ENCODE results near the gene DEPDC5.

The DEPDC5 gene

DNA sequence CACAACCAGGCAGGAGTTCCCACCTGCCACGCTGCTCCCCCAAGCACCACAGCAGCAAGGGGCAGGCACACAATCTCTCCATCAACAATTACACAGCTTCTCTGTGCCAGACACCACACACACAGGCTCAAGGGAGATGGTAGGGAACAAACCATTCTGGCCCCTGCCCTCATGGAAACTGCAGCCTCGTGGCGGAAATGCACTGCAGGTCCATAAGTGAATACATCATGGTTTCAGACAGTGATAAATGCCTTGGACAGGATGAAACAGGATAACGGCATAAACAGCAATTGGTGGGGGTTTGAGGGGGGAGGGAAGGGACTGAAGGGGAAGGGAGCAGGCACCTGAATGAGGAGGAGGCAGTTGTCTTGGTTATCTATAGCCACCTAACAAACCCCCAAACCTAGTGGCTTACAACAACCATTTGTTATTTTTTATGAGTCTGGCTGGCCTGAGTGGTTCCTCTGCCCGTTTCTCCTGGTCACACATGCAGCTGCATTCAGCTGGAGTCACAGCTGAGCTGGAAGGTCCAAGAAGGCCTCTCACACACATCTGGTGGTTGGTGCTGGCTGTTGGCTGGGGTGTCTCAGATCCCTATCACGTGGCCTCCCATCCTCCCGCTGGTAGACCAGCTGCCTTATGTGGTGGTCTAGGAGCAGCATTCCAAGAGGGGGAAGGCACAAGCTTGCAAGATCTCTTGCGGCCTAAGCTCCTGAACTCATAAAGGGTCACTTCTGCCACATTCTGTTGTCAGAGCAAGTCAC is 175.5 kb downstream of the DEPDC5 start:
- DNase-seq: no peak

DNA sequence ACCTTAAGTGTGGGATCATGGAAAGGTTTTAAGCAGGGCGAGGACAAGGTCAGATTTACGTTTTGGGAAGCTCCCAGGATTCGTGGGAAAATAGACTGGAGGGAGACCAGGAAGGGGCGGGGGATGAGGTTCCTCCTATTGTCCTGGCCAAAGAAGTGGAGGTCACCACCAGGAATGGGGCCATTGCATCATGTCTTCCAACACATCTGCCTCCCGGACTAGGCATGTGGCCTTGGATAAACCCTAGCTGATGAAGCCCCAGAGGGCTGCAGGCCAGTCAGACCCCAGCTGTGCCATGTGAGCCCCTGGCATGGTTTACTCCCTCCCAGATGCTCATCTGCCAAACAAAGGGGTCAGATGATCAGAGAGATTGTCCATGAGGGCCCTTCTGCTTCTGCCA is 179.0 kb downstream of the DEPDC5 start:
- no peak for DNase-seq

DNA sequence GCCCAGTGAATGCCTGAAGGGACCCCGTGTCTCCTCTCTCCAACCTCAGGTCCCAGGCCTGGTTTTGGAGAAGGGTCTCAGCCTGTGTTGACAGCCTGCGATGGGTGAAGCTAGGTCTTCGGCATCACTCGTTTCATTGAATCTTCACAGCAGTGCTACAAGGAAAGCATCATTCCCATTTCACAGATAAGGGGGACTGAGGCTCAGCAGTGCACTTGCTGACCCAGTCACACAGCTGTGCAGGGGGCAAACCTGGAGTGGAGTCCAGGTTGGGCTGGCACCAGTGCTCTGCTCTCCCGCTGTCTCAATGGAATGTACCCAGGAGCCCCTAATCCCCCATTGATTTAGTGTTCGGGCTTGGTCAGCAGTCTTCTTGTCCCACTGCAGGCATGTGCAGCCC is 179.6 kb downstream of the DEPDC5 start:
- no peak for DNase-seq

DNA sequence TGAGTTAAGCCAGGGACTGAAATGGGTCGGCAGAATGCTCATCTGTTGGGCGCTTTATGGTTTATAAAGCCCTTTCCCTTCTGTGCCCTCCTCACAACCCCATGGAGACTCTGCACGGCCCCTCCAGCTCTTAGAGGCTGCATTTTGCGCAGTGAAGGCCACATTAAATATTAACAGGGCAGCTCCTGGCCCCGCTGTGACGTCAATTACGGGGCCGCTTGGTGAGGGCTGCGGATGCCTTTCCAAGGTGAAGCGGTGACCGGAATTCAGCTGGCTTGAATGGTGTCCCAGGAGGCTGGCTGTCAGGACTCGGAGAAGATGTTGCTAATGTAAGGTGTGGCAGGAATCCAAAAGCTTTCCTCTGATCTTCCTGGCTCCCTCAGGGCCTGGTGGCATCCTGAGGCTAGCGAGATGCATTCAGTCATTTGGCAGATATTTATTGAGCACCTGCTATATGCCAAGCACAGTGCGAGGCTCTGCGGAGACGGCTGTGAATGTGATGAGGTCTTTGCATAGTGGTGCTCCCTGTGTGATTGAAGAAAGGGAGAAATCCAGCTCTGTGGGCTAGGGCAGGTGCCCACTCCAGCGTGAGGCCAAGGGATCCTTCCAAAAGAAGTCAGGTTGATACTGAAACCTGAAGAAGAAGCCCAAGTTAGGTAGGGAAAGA is 180.1 kb downstream of the DEPDC5 start:
- DNase-seq: no peak

DNA sequence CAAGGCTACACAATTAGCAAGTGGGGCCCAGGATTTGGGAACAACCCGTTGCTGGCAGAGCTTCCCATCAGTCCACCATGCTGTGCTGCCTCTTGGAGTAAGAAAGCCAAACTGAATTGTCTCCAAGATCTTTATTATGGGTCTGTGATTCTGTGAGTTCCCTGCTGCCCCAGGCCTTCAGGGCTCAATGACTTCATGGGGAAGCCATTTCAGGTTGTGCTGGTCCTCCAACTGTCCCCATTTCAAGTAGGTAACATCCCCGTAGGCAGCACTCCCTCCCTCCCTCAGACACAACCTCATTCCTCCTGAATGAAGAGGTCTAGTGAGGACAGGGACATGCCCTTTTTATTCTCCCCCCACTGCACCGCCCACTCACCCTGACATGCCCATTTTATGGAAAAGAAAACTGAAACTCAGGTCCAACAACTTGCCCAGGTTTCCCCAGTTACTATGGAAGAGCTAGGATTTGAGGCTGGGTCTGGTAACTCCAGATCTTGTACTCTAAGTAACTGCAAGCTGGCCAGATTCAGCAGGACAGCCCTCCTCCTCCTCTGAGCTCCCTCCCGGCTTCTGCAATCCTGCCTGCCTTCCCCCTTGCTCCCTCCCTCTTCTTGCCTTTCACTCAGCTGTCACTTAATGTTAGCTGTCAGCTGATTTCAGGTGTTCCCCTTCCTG is 182.3 kb downstream of the DEPDC5 start:
- no peak for DNase-seq

DNA sequence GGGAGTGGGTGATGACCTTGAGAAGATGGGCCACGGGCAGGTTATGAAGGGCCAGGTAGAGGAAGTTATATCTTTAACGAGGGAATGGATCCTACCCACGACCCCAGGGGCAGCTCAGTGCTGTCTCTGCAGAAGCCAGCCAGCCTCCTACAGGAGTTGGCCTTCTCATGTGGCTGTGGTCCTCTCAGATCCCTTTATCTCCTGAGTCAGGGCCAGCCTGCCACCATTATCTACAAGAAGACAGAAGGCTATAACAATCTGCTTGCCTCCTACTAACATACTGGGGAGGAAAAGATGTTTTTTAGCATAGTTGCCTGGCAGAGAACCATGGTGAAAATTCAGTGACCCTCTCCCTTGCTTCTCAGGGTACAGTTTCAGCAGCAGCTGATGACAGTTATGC is 183.5 kb downstream of the DEPDC5 start:
- no peak for DNase-seq

DNA sequence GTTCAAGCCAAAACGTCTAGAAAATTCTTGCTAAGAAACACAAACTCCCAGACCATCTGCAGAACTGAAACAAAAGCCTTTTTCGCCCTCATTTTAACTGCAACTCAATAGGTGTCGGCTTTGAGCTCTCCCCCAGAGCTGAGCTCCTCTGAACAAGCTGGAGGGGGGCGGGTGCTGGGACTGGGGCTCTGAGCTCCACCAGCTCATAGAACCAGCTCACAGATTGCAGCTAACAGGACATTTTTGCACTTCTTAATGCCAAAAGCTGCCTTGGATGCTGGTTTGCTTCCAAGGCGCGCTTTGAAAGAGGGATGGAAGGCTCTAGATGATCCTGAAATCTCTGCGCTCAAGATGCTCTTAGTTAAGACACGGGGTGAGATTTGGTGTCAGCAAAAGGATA is 184.5 kb downstream of the DEPDC5 start:
- DNase-seq: no peak

DNA sequence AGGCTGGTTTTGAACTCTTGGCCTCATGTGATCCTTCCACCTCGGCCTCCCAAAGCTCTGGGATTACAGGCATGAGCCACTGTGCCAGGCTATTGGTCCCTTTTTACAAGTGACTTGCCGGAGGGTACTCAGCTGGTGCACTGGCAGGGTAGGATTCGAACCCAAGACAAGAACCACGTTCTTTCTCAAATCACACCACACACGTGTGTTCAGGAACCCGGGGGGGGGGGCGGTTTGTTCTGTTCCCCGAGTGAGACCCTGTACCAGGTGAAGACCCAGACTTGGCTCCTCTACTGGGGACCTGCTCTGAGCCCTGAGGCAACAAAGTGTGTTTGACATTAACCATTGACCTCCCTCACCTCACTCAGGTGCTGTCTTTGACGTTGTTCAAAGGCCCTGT is 186.7 kb downstream of the DEPDC5 start:
- no peak for DNase-seq

DNA sequence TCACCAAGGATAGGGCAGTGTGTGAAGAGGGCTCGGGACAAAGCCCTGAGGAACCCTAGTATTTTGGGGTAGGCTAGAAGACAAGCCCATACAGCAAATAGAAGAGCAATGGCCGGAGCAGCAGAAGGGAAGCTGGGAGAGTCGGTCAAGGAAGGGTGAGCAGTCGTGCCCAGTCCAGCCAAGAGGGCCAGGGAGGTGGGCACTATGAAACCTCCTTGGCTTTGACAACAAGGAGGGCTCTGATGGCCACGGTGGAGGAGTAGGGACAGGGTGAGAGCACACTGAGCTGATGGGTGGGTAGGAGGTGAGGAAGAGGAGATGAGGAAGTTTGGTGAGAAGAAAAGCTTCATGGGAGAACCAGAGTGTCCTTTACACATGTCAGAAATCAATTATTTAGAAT is 188.3 kb downstream of the DEPDC5 start:
- no peak for DNase-seq

DNA sequence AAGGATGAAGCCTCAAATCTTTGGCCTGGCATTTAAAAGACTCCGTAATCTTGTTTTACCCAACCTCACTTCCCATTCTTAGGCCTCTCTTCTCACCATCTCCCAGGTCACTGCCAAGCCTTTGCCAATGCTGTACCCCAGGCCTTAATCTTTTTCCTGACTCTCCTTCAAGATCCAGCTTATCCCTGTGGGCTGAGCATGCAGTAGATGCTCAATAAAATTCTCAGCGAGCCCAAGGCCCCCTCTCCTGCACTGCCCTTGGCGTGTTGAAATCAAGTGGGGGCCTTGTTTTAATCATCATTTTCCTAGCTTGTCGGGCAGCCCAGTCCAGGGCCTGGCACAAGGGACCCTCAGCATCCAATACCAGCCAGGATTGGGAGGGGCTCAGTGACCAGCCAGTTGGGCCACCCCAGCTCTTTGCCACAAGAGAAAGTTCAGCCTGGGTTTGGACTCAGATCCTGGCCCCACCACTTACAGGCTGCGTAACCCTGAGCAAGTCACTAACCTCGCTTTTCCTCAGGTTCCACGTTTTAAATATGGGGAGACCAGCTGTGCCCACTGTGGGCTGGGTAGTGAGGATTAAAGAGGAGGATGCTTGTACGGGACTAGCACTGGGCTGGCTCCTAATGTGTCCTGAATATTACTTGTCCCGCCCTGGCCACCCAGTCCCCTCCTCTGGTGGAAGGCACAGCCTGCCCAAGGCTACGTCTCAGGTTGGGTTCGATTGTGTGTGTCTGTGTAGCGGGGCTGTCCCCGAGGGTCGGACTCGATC is 189.6 kb downstream of the DEPDC5 start:
- DNase-seq: no peak

DNA sequence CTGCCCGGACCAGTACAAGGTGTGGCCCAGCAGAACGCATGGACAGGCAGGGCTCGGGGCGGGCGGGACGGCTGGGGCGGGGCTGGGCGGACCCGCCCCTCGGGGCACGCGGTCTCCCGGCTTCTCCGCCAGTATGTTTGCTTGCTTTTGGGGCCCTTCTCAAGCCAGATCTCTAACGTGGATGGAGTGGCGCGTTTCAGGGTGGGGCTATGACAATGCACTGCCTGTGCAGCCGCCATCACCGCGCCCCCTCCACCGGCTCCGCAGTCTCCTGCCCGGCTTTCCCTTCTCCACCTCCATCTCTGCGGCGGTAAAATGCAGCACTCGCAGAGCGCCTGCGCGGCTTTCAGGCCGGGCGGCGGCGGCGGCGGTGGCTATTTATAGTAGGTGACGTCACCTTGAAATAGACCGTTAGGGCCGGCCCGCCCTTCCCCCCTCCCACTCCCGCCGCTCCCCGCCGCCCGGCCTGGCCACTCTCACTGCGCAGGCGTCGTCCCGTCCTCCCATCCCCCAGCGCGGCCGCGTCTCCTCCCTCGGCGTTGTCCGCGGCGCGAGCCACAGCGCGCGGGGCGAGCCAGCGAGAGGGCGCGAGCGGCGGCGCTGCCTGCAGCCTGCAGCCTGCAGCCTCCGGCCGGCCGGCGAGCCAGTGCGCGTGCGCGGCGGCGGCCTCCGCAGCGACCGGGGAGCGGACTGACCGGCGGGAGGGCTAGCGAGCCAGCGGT is 190.3 kb downstream of the DEPDC5 start, which contains the start of gene YWHAH:
YWHAH (plus strand) TSS at position 558 of the 722 bp plus-strand sequence. CDS start 199 bp downstream, outside the sequence.
- peak; percentile 94 for DNase-seq

DNA sequence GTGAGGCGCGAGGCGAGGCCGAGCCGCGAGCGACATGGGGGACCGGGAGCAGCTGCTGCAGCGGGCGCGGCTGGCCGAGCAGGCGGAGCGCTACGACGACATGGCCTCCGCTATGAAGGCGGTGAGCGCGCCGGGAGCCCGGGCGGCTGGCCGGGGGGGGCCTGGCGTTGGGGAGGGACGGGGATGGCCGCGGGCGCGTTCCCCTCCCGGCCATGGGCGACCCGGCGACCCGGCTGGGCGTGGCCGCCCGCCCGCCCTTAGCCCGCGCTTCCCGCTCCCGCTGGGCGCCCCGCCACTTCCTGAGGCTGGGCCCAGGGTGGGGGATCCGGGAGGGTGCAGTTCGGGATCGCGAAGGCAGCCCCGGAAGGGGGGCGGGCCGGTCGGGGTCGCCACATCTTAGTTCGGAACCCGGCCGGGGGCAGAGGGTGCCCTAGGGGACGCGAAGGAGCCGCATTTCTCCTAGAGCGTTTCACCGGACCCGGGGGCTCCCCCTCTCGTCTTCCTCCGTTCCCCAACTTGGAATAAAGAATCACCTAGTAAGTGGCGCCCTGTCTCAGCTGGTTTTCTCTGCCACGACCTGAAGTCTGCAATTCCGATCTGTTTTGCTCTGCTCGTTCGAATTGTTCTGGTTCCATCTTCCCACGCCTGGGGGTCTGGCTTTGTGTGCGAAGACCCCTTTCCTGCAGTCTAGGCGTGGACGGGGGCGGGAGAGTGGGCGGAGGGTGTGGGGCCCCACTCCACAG is 191.1 kb downstream of the DEPDC5 start:
- peak; percentile 52 for DNase-seq

DNA sequence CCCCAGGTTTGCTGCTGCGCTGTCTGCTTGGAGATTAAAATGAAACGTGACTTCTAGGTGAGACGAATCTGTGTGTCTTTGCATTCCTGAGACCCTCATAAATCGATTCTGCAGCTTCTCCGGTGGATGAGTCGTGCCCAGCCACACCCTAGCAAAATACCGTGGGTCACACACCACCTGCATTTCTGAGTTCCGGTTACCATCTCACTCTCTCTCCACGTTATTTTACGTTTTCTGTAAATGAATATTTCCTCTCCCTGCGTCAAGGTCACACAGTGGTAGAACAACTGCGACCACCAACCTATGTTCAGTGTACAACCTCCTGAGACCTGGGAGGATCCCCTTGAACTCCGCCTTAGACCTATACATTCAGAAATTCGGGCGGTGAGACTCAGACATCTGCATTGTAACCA is 191.6 kb downstream of the DEPDC5 start:
- no peak for DNase-seq

DNA sequence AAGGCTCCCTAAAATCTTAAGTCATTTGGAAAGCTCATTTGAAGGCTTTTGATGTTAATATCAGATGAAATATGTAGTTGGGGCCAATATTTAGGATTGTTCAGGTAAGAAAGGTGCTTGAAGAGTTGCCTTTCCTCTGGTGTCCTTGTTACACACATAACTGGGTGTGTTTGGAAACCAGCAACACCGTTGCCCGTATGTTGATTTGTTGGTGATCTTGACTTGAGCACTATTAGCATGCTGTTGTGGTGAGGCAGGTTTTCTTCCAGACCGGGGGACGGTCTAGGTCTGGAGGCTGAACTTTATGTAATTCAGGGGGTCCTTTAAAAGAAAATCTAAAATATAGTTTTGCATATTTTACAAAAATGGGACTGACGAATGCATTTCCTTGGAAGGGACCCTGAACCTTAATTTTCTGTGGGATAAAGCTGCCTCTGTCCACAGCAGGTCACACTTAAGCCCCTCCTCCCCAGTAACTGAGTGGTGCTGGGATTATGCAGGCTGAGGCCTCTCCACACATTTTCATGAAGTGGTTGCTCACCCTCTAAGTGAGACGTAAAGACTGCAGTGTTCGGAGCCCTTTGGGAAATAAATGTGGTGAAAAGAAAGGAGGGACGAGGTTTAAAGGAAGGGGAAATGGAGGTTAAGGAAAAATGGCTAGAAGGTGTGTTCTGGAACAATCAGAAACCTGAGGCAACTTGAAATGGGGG is 192.3 kb downstream of the DEPDC5 start:
- DNase-seq: no peak

DNA sequence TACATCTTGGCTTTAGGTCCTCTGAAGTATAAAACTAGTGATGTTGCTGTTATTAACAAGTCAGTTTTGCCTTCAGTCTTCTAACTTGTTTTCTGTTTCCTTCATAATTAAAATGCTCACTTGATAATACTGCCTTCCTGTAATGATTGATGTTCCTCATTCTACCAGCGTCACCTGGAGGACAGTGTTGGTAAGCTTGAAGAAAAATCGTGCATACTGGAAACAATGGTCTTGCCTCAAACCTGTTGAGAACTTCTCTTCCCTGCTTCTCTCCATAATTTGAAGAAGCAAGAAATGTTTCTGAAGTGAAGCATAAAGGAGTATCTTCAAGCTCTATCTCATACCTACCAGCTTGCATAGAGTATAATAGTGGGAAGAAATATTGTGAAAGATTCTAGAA is 193.5 kb downstream of the DEPDC5 start:
- DNase-seq: no peak

DNA sequence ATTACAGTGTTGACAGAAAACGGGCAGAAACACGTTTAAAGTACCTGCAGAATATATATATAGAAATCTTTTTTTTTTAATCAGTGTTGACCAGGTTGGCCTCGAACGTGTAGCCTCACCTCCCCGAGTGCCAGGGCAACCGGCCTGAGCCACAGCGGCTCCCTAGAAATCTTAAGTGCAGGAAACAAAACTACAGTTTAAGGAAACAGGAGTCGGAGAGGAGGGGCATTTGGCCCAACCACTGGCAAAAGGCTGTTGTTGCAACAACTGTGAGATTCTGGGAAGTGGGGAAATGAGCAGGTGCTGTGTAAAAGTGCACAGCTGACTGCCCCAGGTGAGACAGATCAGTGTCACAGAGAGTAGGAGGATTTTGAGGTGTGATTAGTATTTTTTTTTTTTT is 194.2 kb downstream of the DEPDC5 start:
- no peak for DNase-seq

DNA sequence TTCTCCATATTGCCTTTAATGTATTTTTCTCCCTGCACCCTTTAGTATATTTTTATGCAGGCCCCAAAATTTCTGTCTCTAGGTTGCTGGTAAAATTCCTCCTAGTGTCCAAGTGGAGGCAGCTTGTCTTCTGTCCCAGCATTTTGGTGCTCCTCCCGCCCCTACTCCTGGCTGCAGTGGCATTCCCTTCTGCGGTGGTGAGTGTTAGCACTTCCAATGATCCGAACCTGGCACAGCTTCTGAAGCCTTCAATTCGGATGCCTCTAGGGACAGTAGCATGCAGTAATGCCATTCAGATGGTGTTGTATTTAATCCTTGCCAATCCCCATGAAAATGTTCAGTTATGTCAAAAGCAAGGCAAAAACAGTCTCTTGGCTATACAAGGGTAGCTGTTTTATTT is 196.4 kb downstream of the DEPDC5 start:
- DNase-seq: no peak

DNA sequence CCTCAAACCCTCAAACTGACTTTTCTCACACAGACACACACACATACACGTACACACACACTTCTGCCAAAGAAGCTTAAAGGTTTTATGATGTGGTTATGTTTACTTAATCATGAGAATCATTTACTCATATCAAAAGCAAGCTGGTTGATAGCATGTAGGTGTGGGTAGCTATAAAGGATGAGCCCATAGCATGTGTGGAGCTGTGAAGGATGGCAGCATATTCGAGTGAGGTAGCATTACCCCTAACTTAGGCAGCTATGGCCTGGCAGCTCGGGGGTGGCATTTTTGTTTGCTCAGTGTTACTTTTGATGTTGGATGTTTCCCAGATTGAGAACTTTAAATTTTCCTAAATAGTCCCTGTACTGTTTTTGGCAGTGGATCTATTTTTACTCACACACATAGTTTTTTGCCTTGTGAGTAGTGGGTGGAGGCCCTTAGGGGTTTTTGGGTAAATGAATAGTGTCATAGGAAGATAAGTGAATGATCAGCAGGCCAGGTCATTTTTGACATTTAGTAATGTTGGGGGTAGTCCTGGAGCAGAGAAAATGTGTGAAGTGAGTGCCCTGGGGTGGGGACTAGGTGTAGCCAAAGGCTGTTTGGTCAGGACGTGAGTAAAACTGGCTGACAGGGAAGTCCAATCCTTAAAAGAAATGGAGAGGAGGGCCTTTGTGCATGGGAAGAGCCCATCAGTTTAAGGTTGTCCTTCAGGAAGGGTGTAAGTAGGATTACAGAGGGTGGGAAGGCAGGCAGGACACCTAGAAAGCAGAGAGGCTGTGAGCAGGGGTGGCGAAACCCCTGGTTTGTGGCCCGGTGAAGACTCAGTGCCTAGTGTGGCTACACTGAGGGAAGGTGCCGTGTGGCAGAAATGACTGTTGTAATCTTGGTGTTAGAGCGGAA is 197.6 kb downstream of the DEPDC5 start:
- peak; percentile 45 for DNase-seq

DNA sequence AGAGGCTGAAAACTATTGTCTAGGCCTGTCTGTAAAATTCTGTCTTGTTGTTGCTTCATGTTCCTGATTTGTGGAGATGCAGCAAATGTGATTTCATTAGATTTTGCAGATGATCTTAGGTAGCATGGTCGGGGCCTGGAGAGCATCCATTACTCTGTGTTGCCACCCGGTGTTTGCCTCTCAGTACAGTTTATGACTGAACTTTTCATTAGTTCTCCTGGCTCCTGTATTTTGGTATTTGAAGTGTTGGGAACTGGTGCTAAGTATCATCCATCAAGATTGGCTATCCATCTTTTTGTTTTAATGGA is 198.2 kb downstream of the DEPDC5 start:
- no peak for DNase-seq

DNA sequence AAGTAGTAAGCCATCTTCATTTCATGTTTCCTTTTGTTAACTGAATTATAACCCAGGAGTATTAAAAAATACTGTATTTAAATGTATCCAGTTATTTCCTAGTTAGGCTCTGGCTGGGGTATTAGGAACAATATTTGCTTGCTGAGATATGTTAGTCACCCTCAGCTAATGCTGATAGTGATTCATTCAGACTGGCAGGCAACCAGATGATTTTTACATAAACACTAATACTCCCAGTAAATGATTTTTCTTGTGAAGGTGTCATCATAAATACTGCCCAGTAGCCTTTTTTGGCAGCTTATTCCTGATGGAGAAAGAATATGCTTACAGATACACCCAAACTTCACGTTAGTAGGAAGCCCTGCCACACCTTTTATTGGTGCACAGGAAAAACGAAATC is 198.7 kb downstream of the DEPDC5 start:
- no peak for DNase-seq

All from stimulated activated CD8-positive, alpha-beta memory T cell treated with anti-CD3 and anti-CD28 coated beads, Interleukin-4, amount 100 ng/mL, for 48 hours (primary cell).